ENCODE measurements around the gene YWHAQ.
A peak's percentile ranks its signal among the peaks of the same experiment; 100 is the strongest.

YWHAQ gene

DNA sequence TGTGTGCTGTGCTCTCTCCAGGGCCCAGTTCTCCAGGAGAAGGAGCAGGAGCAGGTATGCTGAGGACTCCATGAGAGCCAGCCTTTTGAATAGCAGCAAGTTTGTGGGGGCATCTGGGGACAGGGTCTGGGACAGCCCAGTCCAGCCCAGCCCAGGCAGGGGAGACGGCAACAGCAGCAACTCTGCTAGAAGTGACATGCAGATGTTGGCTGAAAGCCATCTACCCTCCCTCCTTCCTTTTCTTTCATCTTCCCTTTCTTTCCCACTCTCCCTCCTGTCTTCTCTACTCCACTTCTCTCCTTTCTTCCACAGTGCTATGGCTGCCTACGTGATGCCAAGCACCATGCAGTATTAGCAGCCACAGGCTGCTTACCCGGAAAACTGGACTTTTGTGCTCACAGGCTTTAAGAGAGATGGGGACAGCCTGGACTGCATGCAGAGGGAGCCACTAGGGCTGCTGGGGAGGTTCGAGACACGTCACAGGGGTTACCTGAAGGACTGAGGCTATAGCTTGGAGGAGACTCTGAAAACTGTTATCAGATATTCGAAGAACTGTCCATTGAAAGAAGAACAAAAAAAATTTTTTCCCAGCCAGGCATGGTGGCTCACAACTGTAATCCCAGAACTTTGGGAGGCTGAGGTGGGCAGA lies 23.8 kb upstream of the YWHAQ start:
- no peak for DNase-seq

DNA sequence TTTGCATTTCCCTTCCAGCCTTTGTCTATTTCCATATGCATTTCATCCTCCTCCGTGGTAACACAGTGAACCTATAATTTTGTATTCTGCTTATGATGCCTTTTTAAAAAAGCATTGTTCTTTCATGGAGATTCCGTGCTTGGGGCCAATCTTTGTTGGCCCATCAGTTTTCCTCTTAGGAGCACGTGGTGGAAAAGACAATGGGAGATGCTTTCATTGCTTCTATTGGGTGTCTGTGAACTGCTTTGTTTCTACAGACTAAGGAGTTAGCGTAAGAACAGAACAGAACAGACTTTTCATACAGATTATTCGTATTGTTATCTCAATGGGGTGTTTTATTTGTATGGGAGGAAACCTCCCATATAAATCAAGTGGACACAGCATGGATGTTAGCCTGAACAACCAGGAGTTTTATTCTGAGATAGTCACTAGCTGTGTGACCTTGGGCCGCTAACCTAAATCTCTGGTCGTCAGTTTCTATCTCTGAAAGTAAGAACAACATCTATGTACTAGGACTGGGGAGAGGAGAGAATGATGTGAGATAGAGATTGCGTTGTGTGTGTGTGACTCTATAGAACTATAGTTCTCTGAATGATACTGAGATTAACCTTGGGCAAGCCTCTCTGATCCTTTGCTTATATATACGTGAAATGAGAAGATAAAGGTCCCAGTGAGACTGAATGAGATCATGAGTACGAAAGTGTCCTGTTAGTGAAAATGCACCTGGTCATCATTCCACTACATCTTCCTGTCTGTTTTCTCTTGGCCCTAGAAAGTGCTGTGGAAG lies 22.9 kb upstream of the YWHAQ start:
- no peak for DNase-seq

DNA sequence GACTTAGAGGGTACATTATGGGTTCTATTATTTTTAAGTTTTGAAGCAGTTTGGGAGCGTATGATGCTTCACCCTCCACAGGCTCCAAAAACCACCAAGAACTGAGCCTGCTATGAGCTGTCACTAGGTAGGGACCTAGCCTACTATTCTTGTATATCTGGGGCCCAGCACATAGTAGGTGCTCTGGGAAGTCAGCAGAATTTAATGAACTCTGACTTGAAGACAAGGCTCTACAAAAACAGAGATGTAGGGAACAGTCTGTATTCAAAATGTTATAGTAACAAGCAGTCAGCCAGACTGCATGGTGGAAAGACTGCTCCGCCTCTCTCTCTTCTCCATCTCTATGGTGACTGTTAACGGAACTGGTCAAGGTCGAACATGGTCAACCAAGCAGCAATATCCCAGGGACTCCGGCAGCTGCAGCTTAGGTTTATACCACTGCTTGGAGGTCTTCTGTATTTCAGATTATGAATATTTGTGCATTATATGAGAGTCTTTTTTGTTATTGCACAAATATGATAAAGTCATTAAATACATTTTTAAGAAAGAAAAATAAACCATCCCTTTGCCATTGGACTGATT lies 22.2 kb upstream of the YWHAQ start:
- DNase-seq = no peak

DNA sequence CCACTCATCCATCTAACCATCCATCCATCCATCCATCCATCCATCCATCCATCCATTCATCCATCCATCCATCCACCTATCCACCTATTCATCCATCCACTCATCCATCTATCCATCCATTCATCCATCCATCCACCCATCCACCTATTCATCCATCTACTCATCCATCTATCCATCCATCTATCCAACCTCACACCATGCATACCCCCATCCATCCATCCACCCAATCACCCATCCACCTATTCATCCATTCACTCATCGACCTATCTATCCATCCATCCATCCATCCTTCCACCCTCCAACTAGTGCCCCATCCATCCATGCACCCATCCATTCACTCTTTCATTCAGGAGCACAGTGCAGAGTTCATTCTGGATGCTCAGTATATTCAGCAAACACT lies 21.5 kb upstream of the YWHAQ start:
- DNase-seq = no peak

DNA sequence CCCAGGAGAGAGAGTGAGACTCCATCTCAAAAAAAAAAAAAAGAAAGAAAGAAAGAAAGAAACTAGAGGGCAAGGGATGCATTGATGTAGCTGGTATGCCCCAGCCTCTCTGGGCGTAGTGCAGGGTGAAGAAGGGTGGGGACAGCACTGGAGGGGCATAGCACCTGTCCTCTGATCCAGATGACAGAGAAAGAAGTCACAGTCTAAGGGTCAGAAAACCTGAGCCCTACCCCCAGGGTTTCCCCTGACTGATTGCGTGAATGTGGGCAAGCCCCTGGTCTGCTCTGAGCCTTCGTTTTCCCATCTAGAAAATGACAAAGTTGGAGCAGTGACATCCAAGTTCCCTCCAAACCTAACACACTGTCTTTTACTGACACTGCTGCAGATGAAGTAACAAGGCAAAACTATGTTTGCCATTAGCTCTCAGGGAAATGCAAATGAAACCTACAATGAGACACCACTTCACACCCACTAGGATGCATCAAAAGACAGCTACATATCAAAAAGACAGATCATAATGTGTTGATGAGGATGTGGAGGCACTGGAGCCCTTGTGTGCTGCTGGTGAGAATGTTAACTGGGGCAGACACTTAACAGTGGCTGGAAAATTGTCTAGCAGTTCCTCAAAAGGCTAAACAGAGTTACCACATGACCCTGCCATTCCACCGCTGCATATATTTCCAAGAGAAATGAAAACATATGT lies 19.5 kb upstream of the YWHAQ start:
- no peak for DNase-seq

DNA sequence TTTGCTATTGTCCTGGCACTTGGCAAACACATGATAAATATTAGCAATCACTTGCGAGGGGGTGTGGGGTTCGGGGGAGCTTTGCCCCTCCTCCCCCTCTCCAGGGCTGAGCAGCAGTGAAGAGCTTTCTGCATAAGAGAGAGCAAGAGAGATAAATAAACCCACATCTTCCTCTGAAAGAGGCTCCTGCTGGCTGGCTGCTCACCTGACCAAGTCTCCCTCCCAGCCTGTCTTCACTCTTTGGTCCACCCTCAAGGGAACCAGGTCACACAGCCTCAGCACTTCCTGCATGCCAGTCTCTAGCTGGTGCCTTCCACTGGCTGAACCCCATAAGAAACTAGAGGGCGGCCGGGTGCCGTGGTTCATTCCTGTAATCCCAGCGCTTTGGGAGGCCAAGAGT lies 18.5 kb upstream of the YWHAQ start:
- no peak for DNase-seq

DNA sequence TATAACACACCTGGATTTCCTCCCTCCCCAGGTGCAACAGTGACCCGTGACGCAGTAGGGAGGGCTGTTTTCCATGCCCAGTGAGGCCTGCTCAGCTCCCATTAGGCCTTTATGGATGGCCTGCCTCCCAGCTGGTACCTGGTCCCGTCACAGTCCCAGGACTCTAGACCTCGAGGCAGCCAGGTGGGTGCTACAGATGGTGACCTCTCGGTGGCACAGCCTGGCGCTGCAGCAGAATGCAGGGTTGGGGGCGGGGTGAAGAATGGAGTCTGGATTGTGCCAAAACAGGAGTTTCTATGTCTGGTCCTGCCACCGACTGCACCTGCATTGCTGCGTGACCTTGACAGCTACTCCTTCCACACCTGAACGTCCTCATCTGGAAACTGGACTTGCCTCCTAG lies 18.0 kb upstream of the YWHAQ start:
- DNase-seq = no peak

DNA sequence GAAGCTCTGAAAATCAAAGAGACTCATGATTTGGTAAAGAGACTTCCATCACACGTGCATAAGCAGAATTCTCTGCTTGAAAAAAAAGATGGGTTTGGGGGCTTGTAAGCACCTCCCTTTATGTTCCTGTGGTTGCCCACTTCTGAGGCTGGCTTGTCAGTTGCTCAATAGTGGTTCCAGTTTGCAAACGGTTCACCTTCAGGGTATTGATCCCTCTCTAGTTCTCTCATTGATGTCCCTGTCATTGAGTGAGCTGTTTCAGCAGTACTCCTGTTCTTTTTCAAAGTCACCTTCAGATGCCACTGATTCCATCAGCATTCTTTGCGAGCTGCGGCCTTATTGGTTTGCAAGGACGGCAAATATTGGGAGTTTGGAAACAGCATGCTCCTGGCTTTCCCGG lies 17.1 kb upstream of the YWHAQ start:
- DNase-seq = no peak

DNA sequence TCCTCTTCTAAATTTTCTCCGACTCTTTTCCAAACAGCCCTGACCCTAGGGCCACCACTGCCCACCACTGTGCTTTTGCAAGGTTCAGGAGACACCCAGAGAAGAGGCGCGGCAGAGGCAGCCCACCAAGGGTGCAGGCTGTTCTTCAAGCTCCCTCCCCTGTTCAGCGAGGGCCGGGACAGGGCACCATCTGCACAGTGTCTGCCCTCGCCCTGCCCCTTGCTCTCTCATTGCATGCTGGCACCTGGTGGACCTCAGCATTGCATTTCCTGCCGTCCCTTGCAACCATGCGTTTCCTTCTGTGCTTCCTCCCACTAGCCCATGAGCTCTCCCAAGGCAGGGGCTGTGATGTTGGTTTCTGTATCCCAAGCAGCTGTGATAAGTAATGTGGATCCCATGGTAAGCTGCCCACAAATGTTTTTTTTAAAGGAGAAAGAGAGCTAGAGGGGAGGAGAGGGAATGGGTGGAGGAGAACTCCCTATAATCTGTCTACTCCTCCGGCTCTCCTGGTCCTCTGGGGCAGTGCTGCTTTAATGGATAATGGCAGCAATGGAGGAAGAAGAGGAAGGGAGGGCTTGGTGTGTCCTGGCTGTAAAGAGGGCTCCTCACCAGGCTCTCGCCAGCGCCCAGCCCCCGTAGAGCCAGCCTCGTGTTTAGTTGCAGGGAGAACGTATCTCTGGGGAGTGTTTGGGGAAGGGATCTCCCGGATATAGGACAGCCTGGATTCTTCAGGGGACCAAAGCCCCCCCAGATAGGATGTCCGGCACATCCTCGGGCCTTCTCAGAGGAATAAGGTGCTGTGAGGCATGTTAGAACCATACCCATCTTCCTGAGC lies 15.6 kb upstream of the YWHAQ start:
- no peak for DNase-seq

DNA sequence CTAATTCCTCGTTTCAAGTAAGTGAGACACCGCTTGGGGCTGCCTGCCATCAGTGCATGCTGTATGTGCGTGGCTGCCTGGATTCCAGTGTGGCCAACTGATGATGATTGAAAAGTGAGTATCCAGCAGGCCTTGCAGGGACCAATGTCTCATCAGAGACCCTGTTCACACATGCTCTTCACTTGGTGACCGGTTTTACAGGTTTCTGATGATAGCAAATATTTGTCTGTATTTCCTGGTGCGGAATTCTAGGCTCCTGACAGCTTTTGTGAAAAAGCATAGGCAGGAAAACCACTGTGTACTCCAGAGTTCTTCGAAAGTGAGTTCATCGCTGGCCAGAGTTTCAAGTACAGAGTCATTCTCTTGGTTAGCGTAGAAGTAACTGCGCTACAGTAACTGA lies 13.8 kb upstream of the YWHAQ start:
- DNase-seq = no peak

DNA sequence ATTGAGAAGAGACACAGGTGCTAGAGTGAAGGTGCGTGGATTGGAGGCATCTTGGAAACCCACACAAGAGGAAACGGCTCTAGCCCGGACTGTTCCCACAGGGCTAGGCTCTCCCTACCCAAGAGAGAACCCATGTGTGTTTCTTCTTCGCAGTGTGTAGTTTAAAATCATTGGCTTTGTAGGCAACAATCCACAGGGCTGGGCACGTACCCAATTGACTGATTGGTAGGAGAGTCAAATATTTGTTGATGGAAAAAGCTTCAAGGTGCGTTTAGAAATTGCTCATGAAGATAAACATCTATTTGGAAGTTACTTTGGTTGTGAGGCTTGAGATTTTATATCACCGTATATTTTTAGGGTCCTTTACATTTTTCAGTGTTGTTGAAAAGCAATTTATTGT lies 13.2 kb upstream of the YWHAQ start:
- no peak for DNase-seq

DNA sequence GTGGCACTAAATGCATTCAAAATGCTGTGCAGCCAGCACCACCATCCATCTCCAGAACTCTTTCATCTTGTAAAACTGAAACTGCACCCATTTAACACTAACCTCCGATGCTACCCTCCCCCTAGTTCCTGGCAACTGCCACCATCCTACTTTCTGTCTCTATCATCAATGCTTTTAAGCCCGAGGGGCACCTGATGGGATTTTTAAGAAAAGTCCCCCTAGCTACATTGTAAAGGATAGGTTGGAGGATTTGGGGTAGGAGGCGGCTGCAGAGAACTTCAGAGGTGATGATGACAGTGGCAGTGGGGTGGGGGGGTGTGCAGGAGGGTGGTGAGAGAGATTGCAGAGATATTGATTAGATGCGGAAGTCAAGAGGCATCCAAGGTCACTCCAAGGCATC lies 10.8 kb upstream of the YWHAQ start:
- DNase-seq = no peak

DNA sequence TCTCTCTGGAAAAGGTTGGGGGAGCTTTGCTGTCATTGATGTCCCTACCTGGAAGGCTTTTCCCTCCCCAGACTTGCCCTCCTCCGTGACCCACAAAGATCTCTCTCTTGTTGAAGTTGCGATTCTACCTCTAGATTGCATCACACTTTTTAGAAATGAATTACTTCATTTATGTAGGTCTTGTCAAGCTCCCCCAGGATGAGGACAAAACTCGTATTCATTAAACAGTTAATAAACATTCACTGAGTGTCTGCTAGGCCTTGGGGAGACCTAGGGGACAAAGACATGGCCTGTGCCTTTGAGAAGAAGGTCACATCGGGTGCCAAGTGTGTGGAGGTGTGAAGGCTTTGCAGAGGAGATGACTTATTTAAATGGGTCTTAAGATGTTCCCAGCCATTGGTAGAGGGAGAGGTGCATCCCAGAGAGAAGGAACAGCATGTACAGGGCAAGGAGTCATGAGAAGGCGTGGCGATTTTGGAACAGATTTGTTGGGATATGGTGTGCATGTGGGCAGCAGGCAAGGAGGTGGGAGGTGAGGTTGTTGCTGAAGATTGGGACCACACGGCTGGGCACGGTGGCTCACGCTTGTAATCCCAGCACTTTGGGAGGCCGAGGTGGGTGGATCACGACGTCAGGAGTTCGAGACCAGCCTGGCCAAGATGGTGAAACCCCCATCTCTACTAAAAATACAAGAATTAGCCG lies 9.8 kb upstream of the YWHAQ start:
- no peak for DNase-seq

DNA sequence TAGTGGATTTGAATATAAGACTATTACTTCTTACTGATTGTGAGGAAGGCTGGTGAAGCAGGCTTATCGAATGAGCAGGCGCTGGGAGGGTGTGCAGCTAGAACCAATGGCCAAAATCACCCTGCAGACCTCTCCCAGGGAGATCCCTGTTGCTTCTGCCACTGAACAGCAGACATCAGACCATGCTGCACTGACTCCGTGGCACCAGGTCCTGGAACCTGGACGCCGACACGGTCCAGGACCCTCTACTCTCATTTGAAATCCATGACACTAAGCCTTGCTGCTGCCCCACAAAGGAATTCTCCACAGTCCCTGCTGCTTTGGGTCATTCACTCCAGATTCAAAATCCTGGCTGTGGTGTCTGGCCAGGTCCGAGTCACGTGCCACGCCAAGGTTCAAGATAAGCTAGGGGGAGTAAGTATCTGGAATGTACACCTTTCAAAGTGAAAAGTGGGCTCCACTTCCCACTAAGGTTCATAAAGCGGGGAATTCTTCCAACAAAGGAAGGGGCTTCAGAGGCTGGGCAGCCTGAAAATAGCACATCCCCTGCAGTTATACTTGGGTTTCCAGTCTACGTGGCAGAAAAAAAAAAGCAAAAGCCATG lies 9.0 kb upstream of the YWHAQ start:
- DNase-seq = no peak

DNA sequence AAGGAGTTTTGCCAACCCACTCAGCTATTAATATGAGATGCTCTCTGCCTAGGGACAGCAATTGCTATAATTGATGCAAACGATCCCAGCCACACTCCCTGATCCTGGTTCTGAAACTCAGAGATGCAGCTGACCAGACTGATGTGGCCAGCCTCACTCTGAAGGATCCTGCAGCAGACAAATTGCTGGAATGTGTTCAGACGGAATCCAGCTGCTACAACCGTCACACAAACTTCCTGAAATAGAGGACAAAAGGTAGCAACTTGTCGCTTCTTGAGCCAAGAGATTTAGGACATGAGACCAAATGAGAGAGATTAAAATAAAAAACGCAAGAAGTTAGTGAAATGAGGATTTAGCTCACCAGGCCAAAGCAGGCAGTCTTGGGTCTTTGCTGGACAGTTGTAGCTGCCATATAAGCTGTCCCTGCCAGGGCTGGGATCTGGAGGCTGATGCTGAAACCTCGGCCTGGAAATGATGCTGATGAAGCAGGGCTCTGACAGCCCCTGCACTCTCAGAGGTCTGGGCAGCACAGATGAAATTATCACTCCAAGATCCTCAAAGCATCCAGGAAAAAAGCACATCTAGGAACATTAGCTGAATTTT lies 8.3 kb upstream of the YWHAQ start:
- DNase-seq = no peak

DNA sequence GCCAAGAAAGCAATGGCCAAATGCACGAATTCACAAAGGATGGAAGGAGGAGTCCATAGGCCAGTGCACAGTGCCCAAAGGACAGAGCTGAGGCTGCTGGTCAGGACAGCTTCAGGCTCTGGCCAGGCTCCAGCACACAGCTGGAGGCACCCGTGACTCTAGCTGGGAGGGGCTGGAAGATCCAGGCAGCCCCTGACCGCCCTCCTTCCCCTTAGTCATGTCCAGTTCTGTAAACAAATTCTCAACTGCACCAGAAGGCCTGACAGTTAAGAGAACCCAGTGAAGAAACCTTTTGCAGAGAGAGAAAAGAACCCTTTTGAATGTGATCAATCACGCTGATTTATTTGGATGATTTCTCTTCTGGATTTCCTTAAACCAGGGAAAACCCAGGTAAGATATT lies 7.7 kb upstream of the YWHAQ start:
- DNase-seq = no peak

DNA sequence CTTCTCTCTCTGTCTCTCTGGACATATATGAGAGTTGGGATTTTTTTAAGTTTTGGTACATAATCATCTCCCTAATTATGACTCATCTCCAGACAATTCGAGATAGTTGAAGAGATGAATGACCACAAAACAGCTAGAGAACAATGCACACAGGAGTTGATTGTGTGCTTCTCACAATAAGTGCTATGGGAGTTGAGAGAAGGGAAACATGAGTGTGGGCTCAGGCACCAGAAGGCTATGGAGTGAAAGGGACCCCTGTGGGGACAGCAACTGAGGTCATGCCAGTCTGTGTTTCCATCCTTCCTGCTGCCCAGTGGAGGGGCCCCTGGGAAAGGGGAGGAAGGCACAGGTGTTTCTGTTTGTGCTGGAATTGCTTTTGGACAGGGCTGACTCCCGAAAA lies 6.5 kb upstream of the YWHAQ start:
- peak; percentile 30 for DNase-seq

DNA sequence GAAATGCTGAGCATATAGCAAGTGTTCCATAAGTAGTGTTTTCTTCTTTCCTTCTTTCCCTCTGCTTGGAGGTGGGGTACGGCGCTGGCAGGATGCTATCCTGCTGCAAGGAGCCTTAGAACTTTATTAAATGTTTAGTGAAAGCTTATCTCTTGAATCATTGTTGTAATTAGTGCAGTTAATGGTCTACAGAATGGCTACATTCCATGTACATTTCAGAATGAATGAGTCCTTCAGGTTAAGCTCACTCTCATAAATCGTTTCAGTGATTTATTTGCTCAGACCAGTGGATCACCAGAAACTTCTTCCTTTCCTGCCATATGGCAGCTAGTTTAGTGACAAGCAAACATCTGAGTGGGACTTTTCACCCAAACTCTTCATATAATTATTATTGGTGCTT lies 3.3 kb upstream of the YWHAQ start:
- no peak for DNase-seq

DNA sequence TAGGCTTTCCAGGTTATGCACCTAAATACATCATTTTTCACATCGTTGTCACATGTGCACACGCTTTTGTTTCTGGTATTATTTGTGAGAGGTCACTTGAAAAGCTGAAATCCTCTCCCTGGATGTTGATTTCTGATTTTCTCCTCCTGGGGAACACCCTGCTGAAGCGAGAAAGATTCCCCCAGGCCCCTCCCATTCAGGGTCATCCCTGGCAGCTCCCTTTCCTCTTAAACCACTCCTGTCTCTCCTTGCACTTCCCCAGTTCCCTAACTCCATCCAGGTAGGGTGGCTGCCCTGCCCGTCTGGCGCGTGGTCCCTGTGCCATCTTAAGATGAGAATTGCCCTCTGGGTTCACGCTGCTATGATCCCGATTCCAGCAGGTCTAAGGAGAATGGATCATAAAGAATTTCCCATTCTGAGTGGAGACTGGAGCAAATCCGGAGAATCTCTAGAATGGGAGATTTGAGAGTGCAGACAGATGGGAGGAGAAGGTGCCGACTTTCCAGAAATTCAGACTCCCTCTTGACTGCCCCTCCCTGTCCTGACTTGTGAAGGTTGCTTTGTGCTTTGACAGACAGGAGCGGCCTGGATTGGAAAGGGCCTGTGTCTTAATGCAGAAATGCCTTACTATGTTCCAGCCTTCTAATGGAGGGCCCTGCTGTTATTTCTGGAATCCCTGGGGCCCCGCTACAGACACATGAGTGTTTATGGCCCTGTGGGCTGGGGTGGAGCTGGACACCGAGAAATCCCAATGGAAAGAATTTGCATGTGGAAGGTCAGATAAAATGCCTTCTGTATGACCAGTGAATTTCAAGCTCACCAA lies 1.3 kb upstream of the YWHAQ start:
- DNase-seq = no peak

DNA sequence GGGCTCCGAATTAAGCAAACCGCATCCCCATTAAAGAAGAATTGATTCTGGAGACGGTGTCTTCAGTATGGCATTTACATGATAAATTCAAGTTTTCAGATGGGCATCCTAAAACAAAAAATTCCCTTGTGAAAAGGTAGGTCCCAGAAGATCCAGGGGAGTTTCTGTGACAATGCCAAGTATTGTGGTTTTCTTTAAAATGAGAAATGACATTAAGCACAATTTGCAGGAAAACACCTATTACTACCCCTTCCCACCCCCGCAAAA lies 689 bp upstream of the YWHAQ start:
- no peak for DNase-seq
